K562 (cell line): ENCODE results near the gene MICALL2. TPM values are rescaled to one million over a fixed set of nuclear protein-coding genes. Genes with fewer than 3 reads are reported as not detected.

Experiments
- ATAC-seq: fragments of 200-7000 bp; cut with Tn5 transposase; 3 replicates; pipeline ENCODE4 v1.9.1; 2020; ENCODE audit warnings: moderate library complexity
- BruUV-seq: library from RNA; stranded (reverse); fragments of 400-500 nt; replicated peaks from 2 replicates; lab custom pipeline; 2021; lab: Mats Ljungman, UMichigan
- CTCF ChIA-PET: fragments of 300-600 bp; formaldehyde crosslinking; extraction: SDS; loops from one replicate; lab custom pipeline; 2021; ENCODE audit warnings: low intra/inter-chr PET ratio; lab: Yijun Ruan, JAX
- POLR2A ChIA-PET: fragments of 300-600, 350-650 bp; sonication (Branson Sonifier 250); formaldehyde crosslinking; extraction: SDS; loops from one replicate; lab custom pipeline; 2021; ENCODE audit warnings: antibody characterized with exemption, inconsistent platforms; lab: Yijun Ruan, JAX
- DNase-seq, 4 experiments: peaks; one replicate each; pipeline versions ENCODE4 v3.0.0 to v3.0.0-alpha.2; 2011 to 2018; ENCODE audit warnings: low spot score in 3 of 4, mixed read lengths in 3 of 4; ENCODE audit errors: extremely low read depth in 1 of 4
- FAIRE-seq: peaks from 2 replicates; lab custom pipeline; 2011; peaks lifted over from hg19 to GRCh38; lab: Jason Lieb, UNC
- H2AFZ ChIP-seq: 2 replicates; pipeline ENCODE4 v1.6.0; 2011; ENCODE audit warnings: low read depth, low read length, control low read depth, inconsistent platforms
- H3K27ac ChIP-seq: fragments of 200-600 bp; 3 replicates; pipeline ENCODE4 v1.8.0; 2011; ENCODE audit warnings: low read depth, mild to moderate bottlenecking, control low read depth, inconsistent platforms, low read length, moderate library complexity, mixed read lengths; ENCODE audit errors: extremely low read depth
- H3K27me3 ChIP-seq, 2 experiments: fragments of 300-600 bp in 1 of 2; 2 replicates in 1 of 2; 3 replicates in 1 of 2; pipeline versions ENCODE4 v1.6.0 to v1.8.0; 2011; ENCODE audit warnings: inconsistent platforms in 2 of 2, low read length in 2 of 2, mild to moderate bottlenecking in 1 of 2, mixed read lengths in 1 of 2, moderate library complexity in 1 of 2; ENCODE audit not compliant: control insufficient read depth in 2 of 2, insufficient read depth in 2 of 2
- H3K36me3 ChIP-seq: fragments of 300-600 bp; 3 replicates; pipeline ENCODE4 v1.8.0; 2011; ENCODE audit warnings: mild to moderate bottlenecking, low read length, inconsistent platforms; ENCODE audit not compliant: control insufficient read depth, insufficient read depth
- H3K4me1 ChIP-seq, 2 experiments: fragments of 200-600 bp in 1 of 2; replicated peaks in 1 of 2; 2 replicates in 1 of 2; 3 replicates in 1 of 2; pipeline versions ENCODE4 v1.5.1 to v1.8.0; 2011; ENCODE audit warnings: inconsistent platforms in 2 of 2, low read length in 2 of 2, mild to moderate bottlenecking in 1 of 2, mixed read lengths in 1 of 2, moderate library complexity in 1 of 2; ENCODE audit not compliant: control insufficient read depth in 2 of 2, insufficient read depth in 2 of 2
- H3K4me2 ChIP-seq: 2 replicates; pipeline ENCODE4 v1.6.1; 2011; ENCODE audit warnings: low read length, control low read depth, inconsistent platforms, mixed read lengths; ENCODE audit not compliant: insufficient read depth
- H3K4me3 ChIP-seq: fragments of 200-600 bp; sonication (generic), shearing (Covaris generic); 2 replicates; pipeline ENCODE4 v1.5.1; 2016; ENCODE audit warnings: control low read depth, inconsistent platforms
- H3K79me2 ChIP-seq: fragments of 200-600 bp; 3 replicates; pipeline ENCODE4 v1.8.0; 2011; ENCODE audit warnings: low read length, inconsistent platforms; ENCODE audit not compliant: control insufficient read depth, insufficient read depth
- H3K9ac ChIP-seq, 2 experiments: 2 replicates each; pipeline versions ENCODE4 v1.6.0 to v1.6.1; 2011; ENCODE audit warnings: low read depth in 2 of 2, low read length in 2 of 2, control low read depth in 1 of 2, inconsistent platforms in 1 of 2, mild to moderate bottlenecking in 1 of 2, mixed read lengths in 1 of 2; ENCODE audit not compliant: insufficient read depth in 1 of 2
- H3K9me1 ChIP-seq: one replicate; pipeline ENCODE4 v1.6.0; 2011; ENCODE audit warnings: inconsistent platforms, mild to moderate bottlenecking, low read length, moderate library complexity; ENCODE audit not compliant: control insufficient read depth, insufficient read depth
- H3K9me3 ChIP-seq: replicated peaks from 2 replicates; pipeline ENCODE4 v1.5.1; 2011; ENCODE audit warnings: low read depth, low read length, inconsistent platforms; ENCODE audit not compliant: control insufficient read depth, insufficient read depth
- H4K20me1 ChIP-seq: replicated peaks from 2 replicates; pipeline ENCODE4 v1.6.1; 2011; ENCODE audit warnings: low read length, inconsistent platforms, mixed read lengths; ENCODE audit not compliant: control insufficient read depth, insufficient read depth
- NFRKB ChIP-seq: fragments of 450-650 bp; IDR thresholded peaks from 2 replicates; pipeline ENCODE4 v1.6.1; 2016; ENCODE audit warnings: low read depth
- POLR2G ChIP-seq: fragments of 200-400 bp; formaldehyde crosslinking; IDR thresholded peaks from 2 replicates; pipeline ENCODE4 v1.6.1; 2017; ENCODE audit warnings: low read depth, mild to moderate bottlenecking, antibody characterized with exemption, low read length, moderate library complexity
- WGBS: fragments of 100-300 bp; shearing (Covaris generic); methylation state at CpG from one replicate; pipeline ENCODE4 v1.1.6; 2016; ENCODE audit warnings: low coverage, mixed read lengths; ENCODE audit not compliant: insufficient coverage; ENCODE audit errors: missing lambda C conversion rate; 5-methylcytosine and 5-hydroxymethylcytosine counted together
- in situ Hi-C: fragments of 300-500 bp; cut with MboI; formaldehyde crosslinking; loops from 4 replicates; pipeline ENCODE4 v1.15.0; 2018; ENCODE audit warnings: inconsistent platforms, mixed read lengths
- intact Hi-C: fragments of 100-400 bp; cut with micrococcal nuclease; formaldehyde crosslinking; loops from 2 replicates; pipeline ENCODE4 v1.14.2; 2022
- polyA plus RNA-seq, 8 experiments: library from polyadenylated mRNA; depleted of rRNA in 4 of 8; stranded (reverse) in 5 of 8; unstranded in 3 of 8; fragments of >200 nt; fragmentation: Nextera tagmentation in 2 of 8; fragmentation: Illumina TruSeq in 1 of 8; extraction: Ambion mirVana in 2 of 8; extraction: Trizol in 1 of 8; gene quantifications; 2 replicates each; pipeline versions ENCODE4 v1.2.1 to v1.2.3, GENCODE V29; 2011 to 2014; ENCODE audit warnings: inconsistent platforms in 1 of 8, missing spikeins in 1 of 8
- total RNA-seq, 7 experiments: library from RNA; depleted of rRNA in 6 of 7; stranded (reverse); fragments of >200 nt in 6 of 7; fragmentation: Illumina TruSeq in 2 of 7; extraction: Trizol in 2 of 7; gene quantifications; 2 replicates each; pipeline versions ENCODE4 v1.2.1 to v1.2.3, GENCODE V29; 2011 to 2021; ENCODE audit warnings: low replicate concordance in 1 of 7
- TF ChIP-seq, protein P1 (sequence below): sonication (generic); formaldehyde crosslinking; IDR thresholded peaks from 2 replicates; pipeline ENCODE4 v1.8.0; 2022; ENCODE audit warnings: missing genetic modification reagents, mild to moderate bottlenecking, borderline replicate concordance

The MICALL2 gene
- total and polyA plus RNA-seq, 9 of the 15 experiments (the other 6 are each of a cell fraction or from before 2014, with no cell fraction given): 1.8 to 103 (median 17.0) TPM

DNA sequence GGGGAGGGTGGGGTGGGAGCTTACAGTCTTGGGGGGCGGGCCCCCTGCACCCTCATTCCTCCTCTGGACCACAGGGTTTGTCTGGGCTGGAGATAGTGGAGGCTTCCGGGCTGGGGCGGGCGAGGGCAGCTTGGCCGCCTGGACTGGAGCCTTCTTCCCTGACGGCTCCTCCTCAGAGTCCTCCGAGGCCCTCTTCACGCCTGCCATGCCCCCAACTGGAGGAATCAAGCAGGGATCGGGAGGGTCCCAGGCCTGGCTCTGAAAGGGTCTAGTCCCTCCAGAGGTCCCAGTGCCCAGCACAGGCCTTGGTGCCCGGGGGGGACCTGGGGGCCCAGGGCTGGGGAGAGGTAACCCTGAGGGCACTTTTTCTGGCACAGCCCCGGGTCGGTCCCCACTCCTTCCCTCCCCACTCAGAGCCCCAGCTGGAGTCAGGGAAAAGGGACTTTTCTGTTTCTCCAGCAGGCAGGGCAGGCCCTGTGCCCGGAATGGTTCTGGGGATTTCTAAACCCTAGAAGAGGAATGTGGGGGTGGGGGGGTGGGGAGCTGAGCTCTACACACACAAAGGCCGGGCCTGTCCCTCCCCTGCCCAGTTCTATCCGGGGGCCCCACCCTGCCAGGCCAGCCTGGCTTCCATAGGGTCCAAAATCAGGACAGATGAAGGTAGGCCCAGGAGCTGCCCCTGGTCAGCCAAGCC is 11.6 kb downstream of the MICALL2 start (continued):
- TF ChIP-seq NFRKB: no peak

DNA sequence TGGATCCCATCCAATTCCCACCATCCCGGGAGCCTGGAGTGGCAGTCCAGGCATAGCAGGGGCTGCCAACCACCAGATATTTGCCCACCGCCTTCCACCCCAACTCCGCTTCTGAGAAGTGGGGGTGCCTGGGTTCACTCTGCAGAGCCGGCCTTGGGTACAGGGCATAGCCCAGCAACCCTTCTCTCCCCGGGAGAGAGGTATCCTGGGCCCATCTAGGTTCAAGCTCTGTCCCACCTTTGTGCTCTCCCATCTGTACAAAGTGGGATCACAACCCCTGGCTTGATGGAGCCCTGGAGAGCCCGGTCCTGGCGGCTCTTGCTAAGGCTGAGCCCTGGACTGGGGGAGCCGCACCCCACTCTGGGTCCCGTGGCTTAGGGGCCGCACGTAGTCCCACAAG is 12.2 kb downstream of the MICALL2 start:
- FAIRE-seq: no peak
- no TSS peak for BruUV-seq
- H4K20me1 ChIP-seq: no peaks in the 10 kb centered on the region; the same call in 1 of the 2 replicates

More for the DNA sequence above, 12.2 kb downstream of the MICALL2 start:
- H3K4me2 ChIP-seq: no peak overlapping the region
- in situ Hi-C loops: no loop called here
- no peaks in the 10 kb centered on the region for H3K9me1 ChIP-seq
- H3K36me3 ChIP-seq: peaks cover 75% of the 10 kb centered on the region; the same call in 1 of the 3 replicates
- intact Hi-C loops: no loop called here
- H3K4me1 ChIP-seq: peaks cover 0 to 76% of the 10 kb centered on the region in 2 experiments; a peak in 2 of 5 replicates
- H3K27me3 ChIP-seq: no peaks in the 10 kb centered on the region
- no peaks in the 10 kb centered on the region for H3K9me3 ChIP-seq
- no peak overlapping the region for H3K9ac ChIP-seq
- ATAC-seq (no peak; the same call in 1 of the 3 replicates), DNase-seq (no peak)
- H3K27ac ChIP-seq: no peak overlapping the region
- H3K4me3 ChIP-seq: no peak overlapping the region
- ChIA-PET POLR2A (no interaction called here), CTCF (no interaction called here)
- peaks cover 17% of the 10 kb centered on the region; the same call in 2 of the 3 replicates for H3K79me2 ChIP-seq
- no peak overlapping the region for H2AFZ ChIP-seq
- WGBS: 91% methylated on average over 8 of the region's 11 CpGs
- TF ChIP-seq POLR2G: 0 out of 2 replicates have a peak, but pooled peaks have one; percentile 17
- TF ChIP-seq, protein P1, sequence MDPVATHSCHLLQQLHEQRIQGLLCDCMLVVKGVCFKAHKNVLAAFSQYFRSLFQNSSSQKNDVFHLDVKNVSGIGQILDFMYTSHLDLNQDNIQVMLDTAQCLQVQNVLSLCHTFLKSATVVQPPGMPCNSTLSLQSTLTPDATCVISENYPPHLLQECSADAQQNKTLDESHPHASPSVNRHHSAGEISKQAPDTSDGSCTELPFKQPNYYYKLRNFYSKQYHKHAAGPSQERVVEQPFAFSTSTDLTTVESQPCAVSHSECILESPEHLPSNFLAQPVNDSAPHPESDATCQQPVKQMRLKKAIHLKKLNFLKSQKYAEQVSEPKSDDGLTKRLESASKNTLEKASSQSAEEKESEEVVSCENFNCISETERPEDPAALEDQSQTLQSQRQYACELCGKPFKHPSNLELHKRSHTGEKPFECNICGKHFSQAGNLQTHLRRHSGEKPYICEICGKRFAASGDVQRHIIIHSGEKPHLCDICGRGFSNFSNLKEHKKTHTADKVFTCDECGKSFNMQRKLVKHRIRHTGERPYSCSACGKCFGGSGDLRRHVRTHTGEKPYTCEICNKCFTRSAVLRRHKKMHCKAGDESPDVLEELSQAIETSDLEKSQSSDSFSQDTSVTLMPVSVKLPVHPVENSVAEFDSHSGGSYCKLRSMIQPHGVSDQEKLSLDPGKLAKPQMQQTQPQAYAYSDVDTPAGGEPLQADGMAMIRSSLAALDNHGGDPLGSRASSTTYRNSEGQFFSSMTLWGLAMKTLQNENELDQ (CRISPR knock-in tag): no peak
